HFFc6 (cell line): ENCODE measurements around the gene GLCE. TPM values are rescaled to one million over a fixed set of nuclear protein-coding genes. Genes with fewer than 3 reads are reported as not detected.

ENCODE experiments used
- DNase-seq: peaks from one replicate; pipeline ENCODE4 v3.0.0-alpha.2; 2018
- H3K27ac Mint-ChIP-seq: 2 replicates; pipeline ENCODE4 v1.8.0; 2020; ENCODE audit warnings: mild to moderate bottlenecking, mixed read lengths
- H3K27me3 Mint-ChIP-seq: 2 replicates; pipeline ENCODE4 v1.8.0; 2021; ENCODE audit warnings: mild to moderate bottlenecking, moderate library complexity, mixed read lengths; ENCODE audit not compliant: insufficient read depth
- H3K36me3 Mint-ChIP-seq: 2 replicates; pipeline ENCODE4 v1.8.0; 2021; ENCODE audit warnings: low read depth, mixed read lengths
- H3K4me1 Mint-ChIP-seq: 2 replicates; pipeline ENCODE4 v1.8.0; 2020; ENCODE audit warnings: low read depth, mixed read lengths
- H3K4me3 Mint-ChIP-seq: 2 replicates; pipeline ENCODE4 v1.8.0; 2020; ENCODE audit warnings: mild to moderate bottlenecking, moderate library complexity, mixed read lengths
- H3K9me3 Mint-ChIP-seq: 2 replicates; pipeline ENCODE4 v1.8.0; 2020; ENCODE audit warnings: mild to moderate bottlenecking, mixed read lengths
- CTCF ChIP-seq: fragments of 200-600 bp; sonication (generic); IDR thresholded peaks from 2 replicates; pipeline ENCODE4 v1.5.0; 2021; ENCODE audit warnings: antibody characterized with exemption, mild to moderate bottlenecking
- total RNA-seq, 6 experiments: library from RNA; stranded (reverse); fragmentation: NEBNext Ultra II Directional; extraction: Animal tissue kit (Norgen Biotek cat#: 25700); gene quantifications; 2 replicates in 1 of 6; 3 replicates in 5 of 6; pipeline ENCODE4 v1.2.3, GENCODE V29; 2021

The GLCE gene
- total RNA-seq, 6 experiments from 2014 or later = 13.2 to 20.6 (median 17.7) TPM

- Mint-ChIP-seq H3K4me3 (peak overlapping the region; percentile 33), H3K4me1 (peaks cover 39% of the 10 kb centered on the region)
Observed at GRCh38 chr15:69194025-69194827, 33.8 kb downstream of the GLCE start.

GRCh38 chr15:69194854-69195253 lies 34.4 kb downstream of the GLCE start:
- TF ChIP-seq CTCF = no peak

More at GRCh38 chr15:69194025-69194827, 33.8 kb downstream of the GLCE start:
- Mint-ChIP-seq H3K27ac (peak overlapping the region; percentile 37), H3K27me3 (no peaks in the 10 kb centered on the region; the same call in 1 of the 2 replicates), H3K36me3 (peaks cover 25% of the 10 kb centered on the region), H3K9me3 (peaks cover 5% of the 10 kb centered on the region; the same call in 1 of the 2 replicates)
- TF ChIP-seq CTCF = no peak
- DNase-seq = peak; percentile 48

GRCh38 chr15:69200832-69201745 lies 40.7 kb downstream of the GLCE start:
- peaks cover 8% of the 10 kb centered on the region; the same call in 1 of the 2 replicates for H3K36me3 Mint-ChIP-seq
- no peaks in the 10 kb centered on the region for H3K27me3 Mint-ChIP-seq
- no peak overlapping the region for H3K4me3 Mint-ChIP-seq
- H3K9me3 Mint-ChIP-seq = no peaks in the 10 kb centered on the region
- no peak for DNase-seq
- peaks cover under 1% of the 10 kb centered on the region for H3K4me1 Mint-ChIP-seq
- no peak for TF ChIP-seq CTCF
- H3K27ac Mint-ChIP-seq = no peak overlapping the region

More at GRCh38 chr15:69194854-69195253, 34.4 kb downstream of the GLCE start:
- Mint-ChIP-seq H3K9me3 (peaks cover 5% of the 10 kb centered on the region; the same call in 1 of the 2 replicates), H3K27ac (peak overlapping the region; percentile 37), H3K27me3 (no peaks in the 10 kb centered on the region; the same call in 1 of the 2 replicates), H3K4me1 (peaks cover 39% of the 10 kb centered on the region), H3K4me3 (peak overlapping the region; percentile 5), H3K36me3 (peaks cover 24% of the 10 kb centered on the region)
- no peak for DNase-seq

- H3K36me3 Mint-ChIP-seq = no peaks in the 10 kb centered on the region
- H3K27ac Mint-ChIP-seq = no peak overlapping the region
- no peak for TF ChIP-seq CTCF
- H3K4me1 Mint-ChIP-seq = no peaks in the 10 kb centered on the region
- no peaks in the 10 kb centered on the region for H3K27me3 Mint-ChIP-seq
- H3K9me3 Mint-ChIP-seq = no peaks in the 10 kb centered on the region
- H3K4me3 Mint-ChIP-seq = no peak overlapping the region
- DNase-seq = no peak
Observed at GRCh38 chr15:69206079-69206478, 45.6 kb downstream of the GLCE start.

GRCh38 chr15:69209661-69210060 lies 49.2 kb downstream of the GLCE start:
- H3K27me3 Mint-ChIP-seq = no peaks in the 10 kb centered on the region
- TF ChIP-seq CTCF = no peak
- H3K9me3 Mint-ChIP-seq = no peaks in the 10 kb centered on the region
- DNase-seq = no peak
- no peaks in the 10 kb centered on the region for H3K36me3 Mint-ChIP-seq
- H3K27ac Mint-ChIP-seq = no peak overlapping the region
- no peak overlapping the region for H3K4me3 Mint-ChIP-seq
- H3K4me1 Mint-ChIP-seq = no peaks in the 10 kb centered on the region
